AG09319 (cell line): ENCODE measurements around the gene RBMS3.
A peak's percentile ranks its signal among the peaks of the same experiment; 100 is the strongest.

Experiments
- DNase-seq: peaks from one replicate; pipeline ENCODE4 v3.0.0-alpha.2; 2010; ENCODE audit warnings: low read depth; ENCODE audit errors: extremely low read depth
- TF ChIP-seq, protein P1 (sequence below): IDR thresholded peaks from 2 replicates; pipeline ENCODE4 v1.5.1; 2011; ENCODE audit warnings: low read depth, mild to moderate bottlenecking, inconsistent platforms, low read length, moderate library complexity

Gene RBMS3

DNA sequence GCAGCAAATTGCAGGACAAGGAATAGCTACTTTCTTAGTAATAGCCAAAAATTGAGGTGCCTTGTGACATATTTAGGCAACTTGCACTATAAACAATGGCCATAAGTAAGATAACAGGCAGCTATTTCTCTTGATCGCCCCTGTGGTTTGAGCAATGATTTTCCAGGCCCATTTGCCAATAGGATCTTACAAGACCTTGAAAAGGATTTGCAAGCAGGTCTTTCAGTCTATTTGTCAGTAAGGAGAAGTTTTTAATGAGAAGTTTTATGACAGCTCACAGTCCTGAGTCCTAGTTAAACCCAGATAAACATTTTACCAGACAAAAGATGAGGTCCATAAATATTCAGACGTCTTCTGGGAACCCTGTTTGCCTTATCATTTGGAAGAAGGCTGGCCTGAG is 645.5 kb downstream of the RBMS3 start:
- TF ChIP-seq, protein P1, sequence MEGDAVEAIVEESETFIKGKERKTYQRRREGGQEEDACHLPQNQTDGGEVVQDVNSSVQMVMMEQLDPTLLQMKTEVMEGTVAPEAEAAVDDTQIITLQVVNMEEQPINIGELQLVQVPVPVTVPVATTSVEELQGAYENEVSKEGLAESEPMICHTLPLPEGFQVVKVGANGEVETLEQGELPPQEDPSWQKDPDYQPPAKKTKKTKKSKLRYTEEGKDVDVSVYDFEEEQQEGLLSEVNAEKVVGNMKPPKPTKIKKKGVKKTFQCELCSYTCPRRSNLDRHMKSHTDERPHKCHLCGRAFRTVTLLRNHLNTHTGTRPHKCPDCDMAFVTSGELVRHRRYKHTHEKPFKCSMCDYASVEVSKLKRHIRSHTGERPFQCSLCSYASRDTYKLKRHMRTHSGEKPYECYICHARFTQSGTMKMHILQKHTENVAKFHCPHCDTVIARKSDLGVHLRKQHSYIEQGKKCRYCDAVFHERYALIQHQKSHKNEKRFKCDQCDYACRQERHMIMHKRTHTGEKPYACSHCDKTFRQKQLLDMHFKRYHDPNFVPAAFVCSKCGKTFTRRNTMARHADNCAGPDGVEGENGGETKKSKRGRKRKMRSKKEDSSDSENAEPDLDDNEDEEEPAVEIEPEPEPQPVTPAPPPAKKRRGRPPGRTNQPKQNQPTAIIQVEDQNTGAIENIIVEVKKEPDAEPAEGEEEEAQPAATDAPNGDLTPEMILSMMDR: no peak
- DNase-seq: no peak

DNA sequence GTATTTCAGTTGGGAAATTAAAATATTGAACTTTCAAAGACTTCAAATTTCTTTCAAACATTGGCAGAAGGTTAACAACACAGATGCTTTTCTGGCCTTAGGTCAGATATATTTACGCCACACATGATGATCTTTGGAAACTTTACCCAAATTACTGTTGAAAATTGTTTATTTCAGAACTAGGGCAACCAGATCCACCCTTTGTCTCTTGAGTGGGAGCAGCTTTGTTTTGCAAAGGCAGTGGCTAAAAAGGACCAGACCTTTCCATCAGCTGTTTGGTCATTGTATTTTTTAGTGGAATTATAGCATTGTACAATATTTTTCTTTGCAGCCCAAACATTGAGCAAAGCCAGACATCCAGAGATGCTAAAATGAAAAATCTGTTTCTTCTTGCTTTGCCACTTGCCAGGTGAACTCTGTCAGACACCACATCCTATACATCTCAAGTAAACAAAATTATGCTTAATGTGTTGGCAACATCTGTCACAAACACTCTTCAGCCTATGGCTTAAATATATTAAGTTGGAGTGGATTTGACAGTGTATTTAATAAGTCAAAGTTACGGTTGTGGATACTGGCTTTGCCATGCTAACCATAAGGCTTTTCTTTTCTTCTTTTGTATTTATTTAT is 651.9 kb downstream of the RBMS3 start:
- TF ChIP-seq, protein P1: no peak

DNA sequence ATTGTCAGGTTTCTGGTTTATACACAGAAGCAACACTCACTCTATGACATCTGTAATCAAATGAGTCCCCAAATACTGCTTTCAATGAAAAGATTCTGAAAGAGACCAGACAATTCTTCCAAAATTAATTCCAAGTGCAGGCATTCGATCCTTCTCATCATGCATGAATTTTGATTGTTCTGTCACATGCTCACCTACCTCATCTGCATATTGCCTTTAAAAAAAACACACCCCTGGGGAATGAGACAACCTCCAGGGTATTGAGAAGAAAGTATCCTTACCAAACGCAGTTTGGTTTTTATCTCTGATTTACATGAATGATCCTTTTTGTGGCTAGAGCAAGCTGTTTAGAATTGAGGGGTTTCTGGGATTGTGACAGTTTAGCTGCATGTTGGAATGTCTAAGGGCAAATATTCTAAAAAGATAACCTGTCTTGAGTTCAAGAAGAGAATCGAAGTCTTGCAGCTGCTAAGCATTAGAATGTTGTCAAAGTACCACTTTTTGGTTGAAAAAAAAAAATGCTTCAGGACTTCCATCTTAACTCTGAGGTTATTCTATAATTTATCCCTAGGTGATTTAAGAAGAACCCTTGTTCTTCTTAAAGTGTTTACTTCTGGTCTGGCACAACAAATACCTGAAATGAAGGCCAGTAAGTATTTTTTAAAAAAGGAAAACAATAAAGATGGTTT is 653.1 kb downstream of the RBMS3 start:
- DNase-seq: no peak
- TF ChIP-seq, protein P1: no peak

More for the DNA sequence above, 651.9 kb downstream of the RBMS3 start:
- peak; percentile 49 for DNase-seq

DNA sequence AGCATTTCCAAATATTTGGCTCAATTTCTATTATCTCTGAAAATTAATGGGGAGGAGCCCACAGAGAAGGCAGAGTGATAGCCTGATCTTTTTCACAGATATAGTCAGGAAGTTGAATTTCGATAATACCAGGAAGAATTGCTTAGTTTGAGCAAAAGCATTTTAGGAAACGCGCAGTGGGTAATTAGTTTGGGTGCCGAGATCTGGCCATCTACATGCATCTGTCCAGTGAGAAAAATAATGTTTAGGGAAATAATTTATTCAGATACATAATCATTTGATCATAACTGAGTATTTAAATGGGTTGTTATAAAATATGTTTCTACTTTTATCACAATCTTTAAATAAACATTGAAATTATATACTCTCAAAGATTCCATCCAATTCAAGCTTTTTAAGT is 653.9 kb downstream of the RBMS3 start:
- no peak for DNase-seq
- TF ChIP-seq, protein P1: no peak

DNA sequence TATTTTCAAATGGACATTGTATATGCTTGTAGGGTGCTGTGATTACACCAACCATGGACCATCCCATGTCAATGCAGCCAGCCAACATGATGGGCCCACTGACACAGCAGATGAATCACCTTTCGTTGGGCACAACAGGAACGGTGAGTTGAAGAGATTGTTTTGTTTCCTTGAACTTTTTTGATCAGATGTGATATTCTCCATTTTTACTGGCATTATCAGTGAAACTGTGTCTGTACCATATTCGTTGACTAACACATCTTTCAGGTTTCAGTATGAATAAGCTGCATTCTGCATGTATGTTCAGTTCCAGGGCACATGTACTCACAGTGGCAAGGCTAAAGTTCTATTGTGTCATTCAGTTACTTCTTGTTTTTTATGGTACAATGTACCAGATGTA is 655.2 kb downstream of the RBMS3 start:
- TF ChIP-seq, protein P1: no peak
- no peak for DNase-seq

DNA sequence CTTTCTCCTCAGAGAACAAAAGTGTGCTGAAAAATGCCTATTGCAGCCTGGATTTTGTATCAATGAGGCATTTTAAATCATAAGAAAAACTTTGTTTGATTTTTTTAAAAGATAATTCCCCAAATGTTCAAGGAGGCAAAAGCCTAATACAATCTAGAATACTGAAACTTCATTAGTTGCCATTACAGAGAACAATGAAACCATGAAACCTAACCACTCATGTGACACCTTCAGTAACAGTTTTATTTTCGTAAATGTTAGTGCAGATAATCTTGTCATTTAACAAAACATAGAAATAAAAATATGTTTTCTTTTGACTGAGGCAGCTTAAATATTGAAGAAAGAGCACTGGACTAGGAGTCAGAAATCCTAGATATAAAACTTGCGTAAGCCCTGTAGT is 655.9 kb downstream of the RBMS3 start:
- TF ChIP-seq, protein P1: no peak
- no peak for DNase-seq

DNA sequence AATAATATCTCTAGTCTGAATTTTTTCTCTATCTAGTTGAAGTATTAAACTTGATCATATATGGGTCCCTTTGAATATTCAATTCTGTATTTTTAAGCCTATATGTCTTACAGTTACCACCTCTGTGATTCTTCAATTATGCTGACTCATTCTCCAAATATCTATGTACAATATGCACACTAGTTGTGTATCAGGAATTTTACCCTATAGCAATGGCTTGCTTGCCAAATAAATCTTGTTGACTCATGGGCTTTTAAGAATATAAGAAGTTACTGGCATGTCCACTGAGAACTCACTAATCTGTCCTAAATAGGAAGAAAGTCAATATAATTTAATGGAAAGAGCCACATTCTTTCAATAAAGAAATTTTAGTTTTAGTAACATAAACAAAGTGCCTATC is 656.3 kb downstream of the RBMS3 start:
- TF ChIP-seq, protein P1: no peak
- DNase-seq: no peak
